SK-N-SH treated with all-trans-retinoic acid at 6 μM for 48 hours (cell line): Measurements from ENCODE around the gene ZBTB3.
"Not testable (repeated sequence)": the region's sequence is repeated elsewhere in the genome, so short reads cannot be mapped to it uniquely, and the experiment has no call there.

Source experiments
- ATAC-seq: fragments of 200-7000 bp; cut with Tn5 transposase; 3 replicates; pipeline ENCODE4 v1.9.1; 2020; ENCODE audit warnings: mild to moderate bottlenecking, moderate library complexity
- ARNTL ChIP-seq: fragments of 450-650 bp; formaldehyde crosslinking; IDR thresholded peaks from 2 replicates; pipeline ENCODE4 v1.5.0; 2020; ENCODE audit warnings: low read depth, mild to moderate bottlenecking, moderate library complexity, borderline replicate concordance
- BACH2 ChIP-seq: fragments of 250-450 bp; sonication (Bioruptor Pico); IDR thresholded peaks from 2 replicates; pipeline ENCODE4 v1.9.0; 2021; ENCODE audit warnings: mild to moderate bottlenecking, borderline replicate concordance
- CREB5 ChIP-seq: fragments of 250-450 bp; sonication (Bioruptor Pico); IDR thresholded peaks from 2 replicates; pipeline ENCODE4 v1.5.1; 2020; ENCODE audit warnings: low read depth, mild to moderate bottlenecking, moderate library complexity
- CSDC2 ChIP-seq: fragments of 250-450 bp; sonication (Bioruptor Pico); IDR thresholded peaks from 2 replicates; pipeline ENCODE4 v1.5.0; 2020; ENCODE audit warnings: mild to moderate bottlenecking, moderate library complexity
- ESRRG ChIP-seq: fragments of 250-450 bp; sonication (Bioruptor Pico); IDR thresholded peaks from 2 replicates; pipeline ENCODE4 v1.6.1; 2021; ENCODE audit warnings: mild to moderate bottlenecking
- GLIS3 ChIP-seq: fragments of 250-450 bp; sonication (Bioruptor Pico); IDR thresholded peaks from 2 replicates; pipeline ENCODE4 v1.5.0; 2020; ENCODE audit warnings: mild to moderate bottlenecking, moderate library complexity
- ISL1 ChIP-seq: fragments of 250-450 bp; sonication (Bioruptor Pico); IDR thresholded peaks from 2 replicates; pipeline ENCODE4 v2.1.2; 2022; ENCODE audit warnings: mild to moderate bottlenecking, moderate library complexity
- OSR1 ChIP-seq: fragments of 250-450 bp; sonication (Bioruptor Pico); IDR thresholded peaks from 2 replicates; pipeline ENCODE4 v1.8.0; 2022; ENCODE audit warnings: moderate library complexity, mild to moderate bottlenecking, inconsistent platforms
- PPARA ChIP-seq: fragments of 250-450 bp; sonication (Bioruptor Pico); IDR thresholded peaks from 2 replicates; pipeline ENCODE4 v1.5.0; 2020; ENCODE audit warnings: mild to moderate bottlenecking, borderline replicate concordance
- RARB ChIP-seq: fragments of 250-450 bp; sonication (Bioruptor Pico); IDR thresholded peaks from 2 replicates; pipeline ENCODE4 v1.8.0; 2021; ENCODE audit warnings: mild to moderate bottlenecking, moderate library complexity
- SNAI2 ChIP-seq: fragments of 250-450 bp; sonication (Bioruptor Pico); IDR thresholded peaks from 2 replicates; pipeline ENCODE4 v1.5.0; 2020; ENCODE audit warnings: mild to moderate bottlenecking, moderate library complexity
- TCF4 ChIP-seq: fragments of 250-450 bp; sonication (Bioruptor Pico); IDR thresholded peaks from 2 replicates; pipeline ENCODE4 v1.8.0; 2021; ENCODE audit warnings: mild to moderate bottlenecking, moderate library complexity, borderline replicate concordance
- TOX ChIP-seq: fragments of 250-450 bp; sonication (Bioruptor Pico); IDR thresholded peaks from 2 replicates; pipeline ENCODE4 v1.8.0; 2021; ENCODE audit warnings: mild to moderate bottlenecking, moderate library complexity, borderline replicate concordance
- TSHZ2 ChIP-seq: fragments of 250-450 bp; sonication (Bioruptor Pico); IDR thresholded peaks from 2 replicates; pipeline ENCODE4 v1.5.0; 2020; ENCODE audit warnings: mild to moderate bottlenecking, moderate library complexity
- ZC3H10 ChIP-seq: fragments of 250-450 bp; sonication (Bioruptor Pico); IDR thresholded peaks from 2 replicates; pipeline ENCODE4 v1.5.1; 2021; ENCODE audit warnings: mild to moderate bottlenecking, moderate library complexity
- ZFP3 ChIP-seq: fragments of 250-450 bp; sonication (Bioruptor Pico); IDR thresholded peaks from 2 replicates; pipeline ENCODE4 v1.5.0; 2020; ENCODE audit warnings: mild to moderate bottlenecking, moderate library complexity
- ZFP30 ChIP-seq: fragments of 450-650 bp; formaldehyde crosslinking; IDR thresholded peaks from 2 replicates; pipeline ENCODE4 v1.5.0; 2022; ENCODE audit warnings: mild to moderate bottlenecking, moderate library complexity
- ZNF565 ChIP-seq: fragments of 450-650 bp; formaldehyde crosslinking; conservative IDR thresholded peaks from 2 replicates; pipeline ENCODE4 v1.5.0; 2020; ENCODE audit warnings: low read depth, mild to moderate bottlenecking, moderate library complexity
- ZNF70 ChIP-seq: fragments of 450-650 bp; formaldehyde crosslinking; IDR thresholded peaks from 2 replicates; pipeline ENCODE4 v1.5.0; 2020; ENCODE audit warnings: mild to moderate bottlenecking, moderate library complexity
- ZNF8 ChIP-seq: fragments of 450-650 bp; formaldehyde crosslinking; IDR thresholded peaks from 2 replicates; pipeline ENCODE4 v1.5.0; 2020; ENCODE audit warnings: mild to moderate bottlenecking, moderate library complexity
- TF ChIP-seq, protein P1 (sequence below): fragments of 250-450 bp; sonication (Bioruptor Pico); IDR thresholded peaks from 2 replicates; pipeline ENCODE4 v1.8.0; 2020; ENCODE audit warnings: mild to moderate bottlenecking, moderate library complexity, borderline replicate concordance

The ZBTB3 gene

DNA sequence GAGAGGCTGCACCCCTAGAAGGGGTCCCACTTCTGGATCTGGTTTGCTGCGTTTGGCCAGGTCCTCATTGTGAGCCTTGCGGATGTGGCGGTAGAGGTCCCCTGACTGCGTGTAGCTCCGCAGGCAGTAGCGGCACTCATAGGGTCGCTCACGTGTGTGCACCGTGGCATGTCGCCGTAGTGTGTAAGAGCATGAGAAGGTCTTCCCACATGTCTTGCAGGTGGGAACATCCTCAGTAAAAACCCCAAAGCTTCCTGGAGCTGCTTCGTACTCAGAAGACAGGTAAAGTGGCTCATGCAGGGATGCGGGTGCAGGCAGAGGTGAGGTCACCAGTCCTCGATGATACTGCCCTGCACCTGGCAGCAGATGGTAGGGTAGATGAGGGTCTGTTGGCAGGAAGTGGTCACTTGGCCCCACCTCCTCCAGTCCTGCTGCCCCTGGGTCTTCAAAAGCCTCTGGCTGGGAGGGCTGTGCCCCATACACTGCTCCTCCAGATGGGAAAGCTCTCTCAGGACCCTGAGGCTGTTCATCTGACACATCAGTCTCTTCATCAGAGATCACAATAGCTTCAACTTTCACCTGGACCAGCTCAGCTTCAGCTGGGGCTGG is 1.7 kb downstream of the ZBTB3 start:
- no peak for TF ChIP-seq ESRRG (CRISPR knock-in tag)
- no peak for TF ChIP-seq RARB (CRISPR knock-in tag)
- TF ChIP-seq PPARA (CRISPR knock-in tag): no peak
- TF ChIP-seq ZFP3 (CRISPR knock-in tag): no peak
- TF ChIP-seq CSDC2: no peak
- no peak for TF ChIP-seq BACH2 (CRISPR knock-in tag)
- TF ChIP-seq ISL1 (CRISPR knock-in tag): no peak
- no peak for TF ChIP-seq TCF4
- no peak for TF ChIP-seq ZNF8 (CRISPR knock-in tag)
- TF ChIP-seq TOX: no peak
- no peak for TF ChIP-seq OSR1 (CRISPR knock-in tag)
- TF ChIP-seq, protein P1, sequence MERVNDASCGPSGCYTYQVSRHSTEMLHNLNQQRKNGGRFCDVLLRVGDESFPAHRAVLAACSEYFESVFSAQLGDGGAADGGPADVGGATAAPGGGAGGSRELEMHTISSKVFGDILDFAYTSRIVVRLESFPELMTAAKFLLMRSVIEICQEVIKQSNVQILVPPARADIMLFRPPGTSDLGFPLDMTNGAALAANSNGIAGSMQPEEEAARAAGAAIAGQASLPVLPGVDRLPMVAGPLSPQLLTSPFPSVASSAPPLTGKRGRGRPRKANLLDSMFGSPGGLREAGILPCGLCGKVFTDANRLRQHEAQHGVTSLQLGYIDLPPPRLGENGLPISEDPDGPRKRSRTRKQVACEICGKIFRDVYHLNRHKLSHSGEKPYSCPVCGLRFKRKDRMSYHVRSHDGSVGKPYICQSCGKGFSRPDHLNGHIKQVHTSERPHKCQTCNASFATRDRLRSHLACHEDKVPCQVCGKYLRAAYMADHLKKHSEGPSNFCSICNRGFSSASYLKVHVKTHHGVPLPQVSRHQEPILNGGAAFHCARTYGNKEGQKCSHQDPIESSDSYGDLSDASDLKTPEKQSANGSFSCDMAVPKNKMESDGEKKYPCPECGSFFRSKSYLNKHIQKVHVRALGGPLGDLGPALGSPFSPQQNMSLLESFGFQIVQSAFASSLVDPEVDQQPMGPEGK (CRISPR knock-in tag): no peak
- TF ChIP-seq, all 23 proteins: peak for 0
- ATAC-seq: no peak

- ATAC-seq: not testable (repeated sequence)
Measured at GRCh38 chr11:62749931-62750330, 4.0 kb downstream of the ZBTB3 start.

DNA sequence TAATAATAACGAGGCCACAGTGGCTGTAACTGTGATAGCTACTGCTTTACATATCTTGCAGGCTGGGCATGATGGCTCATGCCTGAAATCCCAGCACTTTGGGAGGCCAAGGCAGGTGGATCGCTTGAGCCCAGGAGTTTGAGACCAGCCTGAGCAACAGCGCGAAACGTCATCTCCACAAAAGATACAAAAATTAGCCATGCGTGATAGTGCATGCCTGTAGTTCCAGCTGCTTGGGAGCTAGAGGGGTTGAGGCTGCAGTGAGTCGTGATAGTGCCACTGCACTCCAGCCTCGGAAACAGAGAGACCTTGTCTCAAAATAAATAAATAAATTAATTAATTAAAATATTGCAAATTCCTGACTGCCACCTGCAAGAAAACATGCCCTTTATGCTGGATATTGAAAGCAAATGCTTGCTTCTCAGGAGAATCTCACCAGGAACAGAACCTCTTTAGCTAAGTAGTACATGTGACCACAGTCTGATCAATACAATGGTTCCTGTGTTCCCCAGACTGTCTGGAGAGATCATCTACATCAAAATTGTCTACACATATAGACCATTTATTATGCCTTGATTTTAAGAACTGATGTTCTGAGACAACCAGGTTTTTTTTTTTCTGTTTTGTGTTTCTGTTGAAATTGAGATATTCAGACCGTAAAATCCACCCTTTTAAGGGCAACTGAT is 6.3 kb downstream of the ZBTB3 start:
- TF ChIP-seq BACH2 (CRISPR knock-in tag): no peak
- no peak for TF ChIP-seq ZNF70 (CRISPR knock-in tag)
- no peak for TF ChIP-seq ZNF565 (CRISPR knock-in tag)
- TF ChIP-seq ARNTL (CRISPR knock-in tag): no peak
- no peak for TF ChIP-seq OSR1 (CRISPR knock-in tag)
- TF ChIP-seq TSHZ2 (CRISPR knock-in tag): no peak
- TF ChIP-seq, protein P1 (CRISPR knock-in tag): no peak
- TF ChIP-seq ZFP3 (CRISPR knock-in tag): no peak
- TF ChIP-seq TCF4: no peak
- no peak for TF ChIP-seq ESRRG (CRISPR knock-in tag)
- no peak for TF ChIP-seq GLIS3 (CRISPR knock-in tag)
- TF ChIP-seq SNAI2 (CRISPR knock-in tag): no peak
- no peak for TF ChIP-seq CSDC2
- TF ChIP-seq ZC3H10 (CRISPR knock-in tag): no peak
- no peak for TF ChIP-seq ZFP30
- no peak for TF ChIP-seq TOX
- no peak for TF ChIP-seq CREB5 (CRISPR knock-in tag)
- TF ChIP-seq RARB (CRISPR knock-in tag): no peak
- TF ChIP-seq ZNF8 (CRISPR knock-in tag): no peak
- no peak for TF ChIP-seq ISL1 (CRISPR knock-in tag)
- TF ChIP-seq, all 23 proteins: peak for 0
- ATAC-seq: no peak; the same call in 2 of the 3 replicates
